Measurements from ENCODE around the gene GPATCH8. TPM values are rescaled to one million over a fixed set of nuclear protein-coding genes. Genes with fewer than 3 reads are reported as not detected.

The GPATCH8 gene
- total RNA-seq, 4 donors from 2014 or later, result 52.7 to 106 (median 57.7) TPM

DNA sequence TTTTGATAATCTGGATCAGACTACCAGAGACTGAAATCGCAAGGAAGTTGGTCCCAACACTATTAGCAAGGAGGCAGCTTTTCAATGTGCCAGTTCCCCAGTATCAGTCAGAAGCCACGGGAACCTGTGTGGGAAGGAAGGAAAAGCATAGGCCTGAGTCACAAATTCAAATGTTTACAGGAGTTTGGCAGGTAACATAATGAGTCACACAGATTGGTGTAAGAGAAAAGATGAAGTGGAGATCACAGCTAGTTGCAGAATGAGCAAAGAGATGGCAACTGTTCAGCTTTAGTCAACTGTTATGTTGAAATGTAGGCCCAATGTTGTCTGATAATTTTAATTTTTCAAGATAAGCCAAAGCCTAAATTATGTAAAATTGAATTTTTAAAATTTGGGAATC is 85.7 kb downstream of the GPATCH8 start:
- Histone ChIP-seq H3K27me3 (no peaks in the 10 kb centered on the region), H3K27ac (no peak overlapping the region), H3K4me1 (no peaks in the 10 kb centered on the region), H3K4me3 (replicated peaks in 1 of 3) (no peak overlapping the region), H3K9me3 (no peaks in the 10 kb centered on the region), H3K36me3 (peaks cover 0 to 4% of the 10 kb centered on the region in 2 donors)
- no peak for TF ChIP-seq POLR2A (IDR thresholded peaks at IDR 0.05)
- TF ChIP-seq, protein P1, sequence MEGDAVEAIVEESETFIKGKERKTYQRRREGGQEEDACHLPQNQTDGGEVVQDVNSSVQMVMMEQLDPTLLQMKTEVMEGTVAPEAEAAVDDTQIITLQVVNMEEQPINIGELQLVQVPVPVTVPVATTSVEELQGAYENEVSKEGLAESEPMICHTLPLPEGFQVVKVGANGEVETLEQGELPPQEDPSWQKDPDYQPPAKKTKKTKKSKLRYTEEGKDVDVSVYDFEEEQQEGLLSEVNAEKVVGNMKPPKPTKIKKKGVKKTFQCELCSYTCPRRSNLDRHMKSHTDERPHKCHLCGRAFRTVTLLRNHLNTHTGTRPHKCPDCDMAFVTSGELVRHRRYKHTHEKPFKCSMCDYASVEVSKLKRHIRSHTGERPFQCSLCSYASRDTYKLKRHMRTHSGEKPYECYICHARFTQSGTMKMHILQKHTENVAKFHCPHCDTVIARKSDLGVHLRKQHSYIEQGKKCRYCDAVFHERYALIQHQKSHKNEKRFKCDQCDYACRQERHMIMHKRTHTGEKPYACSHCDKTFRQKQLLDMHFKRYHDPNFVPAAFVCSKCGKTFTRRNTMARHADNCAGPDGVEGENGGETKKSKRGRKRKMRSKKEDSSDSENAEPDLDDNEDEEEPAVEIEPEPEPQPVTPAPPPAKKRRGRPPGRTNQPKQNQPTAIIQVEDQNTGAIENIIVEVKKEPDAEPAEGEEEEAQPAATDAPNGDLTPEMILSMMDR (IDR thresholded peaks at IDR 0.05), result no peak
- WGBS, 2 donors, result 70 to 90% methylated on average over 2 of the region's 2 CpGs
- no peak for DNase-seq
- intact Hi-C loops (cut with DNase I), result no loop called here

DNA sequence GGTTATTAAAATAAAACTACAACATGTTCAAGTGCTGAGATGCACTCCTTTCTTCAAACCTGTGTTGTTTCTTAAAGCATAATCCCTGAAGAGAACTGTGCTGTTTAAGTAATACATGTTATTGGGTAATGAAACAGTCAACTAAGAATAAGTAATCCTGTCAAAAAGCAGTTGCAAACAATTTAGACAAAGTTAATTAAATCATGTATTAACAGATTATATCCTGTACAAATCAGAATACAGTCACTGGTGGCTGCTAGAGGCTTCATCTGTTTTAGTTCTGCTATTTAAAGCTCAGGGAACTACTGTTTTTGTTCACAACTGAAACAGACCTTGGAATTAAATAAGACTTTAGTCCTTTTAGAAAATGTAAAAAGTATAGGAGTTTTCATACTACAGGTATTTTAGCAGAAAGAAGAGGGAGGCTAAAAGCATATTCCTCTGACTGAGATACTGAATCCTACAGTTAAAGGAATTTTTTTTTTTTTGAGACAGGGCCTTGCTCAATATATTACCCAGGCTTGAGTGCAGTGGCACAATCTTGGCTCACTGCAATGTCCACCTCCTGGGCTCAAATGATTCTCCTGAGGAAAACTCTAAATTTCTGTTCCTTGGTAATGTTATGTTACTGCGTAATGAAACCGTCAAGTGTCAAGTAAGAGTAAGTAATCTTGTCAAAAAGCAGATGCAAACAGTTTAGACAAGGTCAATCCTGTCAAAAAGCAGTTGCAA is 86.5 kb downstream of the GPATCH8 start:
- intact Hi-C loops (cut with DNase I), result no loop called here
- H3K36me3 ChIP-seq, result peaks cover 0 to 4% of the 10 kb centered on the region in 2 donors

GRCh38 chr17:44414394-44415155 is 88.6 kb downstream of the GPATCH8 start:
- Histone ChIP-seq H3K27ac (no peak overlapping the region), H3K27me3 (no peaks in the 10 kb centered on the region), H3K4me3 (replicated peaks in 1 of 3) (no peak overlapping the region), H3K9me3 (no peaks in the 10 kb centered on the region), H3K4me1 (no peaks in the 10 kb centered on the region), H3K36me3 (peaks cover 0 to 4% of the 10 kb centered on the region in 2 donors)
- intact Hi-C loops (cut with DNase I), result no loop called here
- 96 to 97% methylated on average over 1 of the region's 1 CpG for WGBS, 2 donors
- no peak for DNase-seq
- TF ChIP-seq, protein P1 (IDR thresholded peaks at IDR 0.05), result no peak
- no peak for TF ChIP-seq POLR2A (IDR thresholded peaks at IDR 0.05)

More for the DNA sequence above, 86.5 kb downstream of the GPATCH8 start:
- Histone ChIP-seq H3K4me3 (replicated peaks in 1 of 3) (no peak overlapping the region), H3K9me3 (no peaks in the 10 kb centered on the region), H3K27ac (no peak overlapping the region), H3K27me3 (no peaks in the 10 kb centered on the region), H3K4me1 (no peaks in the 10 kb centered on the region)
- no peak for TF ChIP-seq POLR2A (IDR thresholded peaks at IDR 0.05)
- TF ChIP-seq, protein P1 (IDR thresholded peaks at IDR 0.05), result no peak
- no peak for DNase-seq
- WGBS, 2 donors, result 94 to 100% methylated on average over 2 of the region's 2 CpGs

DNA sequence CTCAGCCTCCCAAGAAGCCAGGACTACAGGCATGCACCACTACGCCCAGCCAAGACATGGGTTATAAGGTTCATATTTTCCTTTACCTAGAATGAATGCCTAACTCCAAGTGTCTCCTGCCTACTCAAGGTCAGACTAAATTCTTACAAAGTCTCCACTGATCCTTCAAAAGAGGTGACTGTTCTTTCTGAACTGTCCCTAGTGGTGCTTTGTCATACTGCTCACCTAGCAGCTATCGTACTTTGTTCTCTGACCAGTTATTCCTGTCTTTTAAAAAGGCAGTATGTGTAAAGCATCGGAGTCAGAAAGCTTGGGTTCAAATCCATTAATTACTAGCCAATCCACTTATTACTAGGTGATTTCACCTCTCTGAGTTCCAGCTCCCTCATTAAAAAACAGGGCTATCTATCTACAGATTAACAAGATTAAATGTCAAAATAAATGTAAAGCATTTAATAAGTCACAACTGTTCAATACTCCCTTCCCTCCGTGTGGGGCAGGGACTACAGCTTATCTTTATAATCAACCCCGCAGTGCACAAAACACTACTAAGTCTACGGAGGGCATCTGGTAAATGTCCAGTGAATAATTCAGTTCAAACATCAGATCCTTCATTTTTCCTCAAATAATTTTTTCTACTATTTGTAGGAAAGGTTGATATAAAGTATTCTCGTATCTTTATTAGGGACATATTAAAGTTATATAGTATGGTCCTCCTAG is 93.7 kb downstream of the GPATCH8 start:
- no peaks in the 10 kb centered on the region for H3K4me1 ChIP-seq
- H3K27me3 ChIP-seq, result no peaks in the 10 kb centered on the region
- H3K9me3 ChIP-seq, result no peaks in the 10 kb centered on the region
- intact Hi-C loops (cut with DNase I), result no loop called here
- no peak for DNase-seq
- no peak overlapping the region for H3K4me3 ChIP-seq (replicated peaks in 1 of 3)
- H3K36me3 ChIP-seq, result peaks cover 0 to 4% of the 10 kb centered on the region in 2 donors
- no peak for TF ChIP-seq POLR2A (IDR thresholded peaks at IDR 0.05)
- TF ChIP-seq, protein P1 (IDR thresholded peaks at IDR 0.05), result no peak
- 84 to 89% methylated on average over 7 of the region's 7 CpGs for WGBS, 2 donors
- H3K27ac ChIP-seq, result no peak overlapping the region
